H9 (cell line): ENCODE results near the gene PLCXD3. TPM values are rescaled to one million over a fixed set of nuclear protein-coding genes. Genes with fewer than 3 reads are reported as not detected.

Experiments
- DNase-seq: peaks from one replicate; pipeline ENCODE4 v3.0.0-alpha.2; 2017
- H2AFZ ChIP-seq: one replicate; pipeline ENCODE4 v1.6.1; 2013; ENCODE audit warnings: mild to moderate bottlenecking, low read length, control low read depth, moderate library complexity
- H2AK5ac ChIP-seq: 2 replicates; pipeline ENCODE4 v1.6.1; 2013; ENCODE audit warnings: low read length, control low read depth, mixed read lengths; ENCODE audit not compliant: insufficient read length
- H2BK120ac ChIP-seq: one replicate; pipeline ENCODE4 v1.6.1; 2013; ENCODE audit warnings: low read depth, mild to moderate bottlenecking, low read length, control low read depth, inconsistent platforms; ENCODE audit not compliant: poor library complexity, severe bottlenecking
- H2BK12ac ChIP-seq: 2 replicates; pipeline ENCODE4 v1.6.1; 2013; ENCODE audit warnings: low read length, control low read depth, mixed read lengths, low read depth; ENCODE audit not compliant: insufficient read length
- H2BK15ac ChIP-seq: 2 replicates; pipeline ENCODE4 v1.6.1; 2013; ENCODE audit warnings: low read depth, low read length, control low read depth
- H2BK20ac ChIP-seq: one replicate; pipeline ENCODE4 v1.6.1; 2013; ENCODE audit warnings: low read depth, mild to moderate bottlenecking, low read length, control low read depth, inconsistent platforms; ENCODE audit not compliant: poor library complexity, severe bottlenecking
- H2BK5ac ChIP-seq: 2 replicates; pipeline ENCODE4 v1.6.1; 2013; ENCODE audit warnings: low read length, control low read depth, mixed read lengths; ENCODE audit not compliant: insufficient read length
- H3K14ac ChIP-seq: 2 replicates; pipeline ENCODE4 v1.6.1; 2013; ENCODE audit warnings: low read length, control low read depth; ENCODE audit not compliant: insufficient read depth
- H3K18ac ChIP-seq: 2 replicates; pipeline ENCODE4 v1.6.1; 2013; ENCODE audit warnings: low read depth, mild to moderate bottlenecking, mixed read lengths, low read length, control low read depth; ENCODE audit not compliant: insufficient read length
- H3K23ac ChIP-seq: 2 replicates; pipeline ENCODE4 v1.6.1; 2013; ENCODE audit warnings: low read length, control low read depth, mixed read lengths, low read depth; ENCODE audit not compliant: insufficient read length
- H3K23me2 ChIP-seq: 2 replicates; pipeline ENCODE4 v1.6.1; 2013; ENCODE audit warnings: low read depth, mild to moderate bottlenecking, mixed read lengths, low read length, control low read depth; ENCODE audit not compliant: insufficient read length, poor library complexity, severe bottlenecking
- H3K27ac ChIP-seq: 2 replicates; pipeline ENCODE4 v1.5.1; 2013; ENCODE audit warnings: low read length, control low read depth, mixed read lengths, low read depth; ENCODE audit not compliant: insufficient read length
- H3K27me3 ChIP-seq: 2 replicates; pipeline ENCODE4 v1.6.1; 2013; ENCODE audit warnings: low read length, control low read depth, inconsistent platforms; ENCODE audit not compliant: insufficient read depth
- H3K4ac ChIP-seq: 2 replicates; pipeline ENCODE4 v1.6.1; 2013; ENCODE audit warnings: low read depth, mild to moderate bottlenecking, control low read depth, inconsistent platforms, low read length, moderate library complexity
- H3K4me1 ChIP-seq: 2 replicates; pipeline ENCODE4 v1.6.1; 2013; ENCODE audit warnings: low read length, control low read depth, inconsistent platforms; ENCODE audit not compliant: insufficient read depth
- H3K4me2 ChIP-seq: 2 replicates; pipeline ENCODE4 v1.6.1; 2013; ENCODE audit warnings: low read length, control low read depth, mixed read lengths; ENCODE audit not compliant: insufficient read length, insufficient read depth
- H3K56ac ChIP-seq: 2 replicates; pipeline ENCODE4 v1.6.1; 2013; ENCODE audit warnings: low read depth, mild to moderate bottlenecking, mixed read lengths, low read length, control low read depth; ENCODE audit not compliant: insufficient read length
- H3K79me1 ChIP-seq: 2 replicates; pipeline ENCODE4 v1.6.1; 2013; ENCODE audit warnings: low read depth, mild to moderate bottlenecking, moderate library complexity, low read length, control low read depth, inconsistent platforms; ENCODE audit not compliant: insufficient read depth, poor library complexity, severe bottlenecking
- H3K79me2 ChIP-seq: 2 replicates; pipeline ENCODE4 v1.6.1; 2013; ENCODE audit warnings: low read length, control low read depth, inconsistent platforms; ENCODE audit not compliant: insufficient read depth
- H3K9ac ChIP-seq: 2 replicates; pipeline ENCODE4 v1.6.1; 2013; ENCODE audit warnings: low read length, control low read depth, mixed read lengths; ENCODE audit not compliant: insufficient read length; ENCODE audit errors: extremely low read depth
- H3K9me3 ChIP-seq: one replicate; pipeline ENCODE4 v1.6.1; 2013; ENCODE audit warnings: low read depth, low read length, inconsistent platforms; ENCODE audit not compliant: control insufficient read depth
- H3T11ph ChIP-seq: one replicate; pipeline ENCODE4 v1.6.1; 2013; ENCODE audit warnings: mild to moderate bottlenecking, low read length, control low read depth, inconsistent platforms
- H4K20me1 ChIP-seq: one replicate; pipeline ENCODE4 v1.6.1; 2013; ENCODE audit not compliant: control insufficient read depth, insufficient read length, insufficient read depth
- H4K5ac ChIP-seq: 2 replicates; pipeline ENCODE4 v1.6.1; 2013; ENCODE audit warnings: low read depth, mild to moderate bottlenecking, mixed read lengths, low read length, control low read depth; ENCODE audit not compliant: insufficient read length
- H4K8ac ChIP-seq: replicated peaks from 2 replicates; pipeline ENCODE4 v1.6.1; 2013; ENCODE audit warnings: low read length, control low read depth, mixed read lengths, low read depth; ENCODE audit not compliant: insufficient read length
- H4K91ac ChIP-seq: 2 replicates; pipeline ENCODE4 v1.6.1; 2013; ENCODE audit warnings: low read depth, mild to moderate bottlenecking, moderate library complexity, mixed read lengths, low read length, control low read depth; ENCODE audit not compliant: insufficient read length
- H3K27ac Mint-ChIP-seq, 3 experiments: 2 replicates in 2 of 3; 3 replicates in 1 of 3; pipeline ENCODE4 v1.8.0; 2020 to 2021; ENCODE audit warnings: mixed read lengths in 3 of 3, mild to moderate bottlenecking in 1 of 3, moderate library complexity in 1 of 3
- H3K27me3 Mint-ChIP-seq: 2 replicates; pipeline ENCODE4 v1.8.0; 2021; ENCODE audit warnings: low read depth, mild to moderate bottlenecking, moderate library complexity, mixed read lengths
- H3K36me3 Mint-ChIP-seq, 3 experiments: 2 replicates in 2 of 3; 3 replicates in 1 of 3; pipeline ENCODE4 v1.8.0; 2020 to 2021; ENCODE audit warnings: low read depth in 3 of 3, mixed read lengths in 3 of 3; ENCODE audit not compliant: insufficient read depth in 1 of 3
- H3K4me1 Mint-ChIP-seq, 2 experiments: 2 replicates each; pipeline ENCODE4 v1.8.0; 2020; ENCODE audit warnings: mixed read lengths in 2 of 2
- H3K4me3 Mint-ChIP-seq, 2 experiments: 2 replicates in 1 of 2; 3 replicates in 1 of 2; pipeline ENCODE4 v1.8.0; 2020 to 2021; ENCODE audit warnings: mild to moderate bottlenecking in 2 of 2, mixed read lengths in 2 of 2, moderate library complexity in 1 of 2
- H3K9me3 Mint-ChIP-seq, 2 experiments: 2 replicates in 1 of 2; 3 replicates in 1 of 2; pipeline ENCODE4 v1.8.0; 2020; ENCODE audit warnings: mild to moderate bottlenecking in 2 of 2, mixed read lengths in 2 of 2, moderate library complexity in 1 of 2
- WGBS: extraction: QIAGEN DNeasy Blood & Tissue Kit; methylation state at CpG from one replicate; pipeline ENCODE4 v1.1.7; 2013; ENCODE audit warnings: missing lambda C conversion rate, low lambda C conversion rate, mixed read lengths; ENCODE audit not compliant: insufficient read length; ENCODE audit errors: extremely low coverage; 5-methylcytosine and 5-hydroxymethylcytosine counted together
- total RNA-seq: library from RNA; stranded (reverse); gene quantifications from 2 replicates; pipeline ENCODE4 v1.2.1, GENCODE V29; 2021
- TF ChIP-seq, protein P1 (sequence below): fragments of 200-600 bp; sonication (generic); conservative IDR thresholded peaks from 3 replicates; pipeline ENCODE4 v1.8.0; 2021; ENCODE audit warnings: antibody characterized with exemption, mild to moderate bottlenecking

Gene PLCXD3
- total RNA-seq, 1 experiment from 2014 or later = not detected

DNA sequence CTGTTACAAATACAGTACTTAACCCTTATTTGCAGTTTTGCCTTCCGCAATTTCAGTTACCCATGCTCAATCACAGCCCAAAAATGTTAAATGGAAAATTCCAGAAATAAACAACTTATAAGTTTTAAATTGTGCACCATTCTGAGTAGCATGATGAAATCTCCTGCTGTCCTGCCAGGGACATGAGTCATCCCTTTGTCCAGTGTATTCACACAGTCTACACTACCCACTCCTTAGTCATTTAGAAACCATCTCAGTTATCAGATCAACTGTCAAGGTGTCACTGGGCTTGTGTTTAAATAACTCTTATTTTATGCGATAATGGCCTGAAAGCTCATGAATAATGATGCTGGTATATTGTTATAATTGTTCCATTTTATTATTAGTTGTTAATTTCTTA is 95.8 kb downstream of the PLCXD3 start:
- no peak overlapping the region for H3K4ac ChIP-seq
- Mint-ChIP-seq H3K36me3 (no peaks in the 10 kb centered on the region), H3K27me3 (no peaks in the 10 kb centered on the region), H3K9me3 (no peaks in the 10 kb centered on the region), H3K4me1 (peaks cover 14% of the 10 kb centered on the region in 2 experiments), H3K4me3 (no peak overlapping the region), H3K27ac (no peak overlapping the region)
- no peak overlapping the region for H4K5ac ChIP-seq
- H3K9ac ChIP-seq = no peak overlapping the region
- no peak overlapping the region for H2BK120ac ChIP-seq
- no peaks in the 10 kb centered on the region for H3K9me3 ChIP-seq
- H3K79me1 ChIP-seq = no peaks in the 10 kb centered on the region
- H3T11ph ChIP-seq = no peak overlapping the region
- no peaks in the 10 kb centered on the region for H3K27me3 ChIP-seq
- no peak overlapping the region for H2BK15ac ChIP-seq
- no peak overlapping the region for H2BK12ac ChIP-seq
- no CpG with 5 or more reads among the region's 2 CpGs for WGBS
- no peaks in the 10 kb centered on the region for H4K20me1 ChIP-seq
- H3K4me1 ChIP-seq = no peaks in the 10 kb centered on the region; the same call in 1 of the 2 replicates
- no peak overlapping the region for H2BK5ac ChIP-seq
- no peak overlapping the region for H2AK5ac ChIP-seq
- H3K18ac ChIP-seq = no peak overlapping the region
- no peak overlapping the region for H3K14ac ChIP-seq
- H4K8ac ChIP-seq = no peak overlapping the region
- TF ChIP-seq, protein P1, sequence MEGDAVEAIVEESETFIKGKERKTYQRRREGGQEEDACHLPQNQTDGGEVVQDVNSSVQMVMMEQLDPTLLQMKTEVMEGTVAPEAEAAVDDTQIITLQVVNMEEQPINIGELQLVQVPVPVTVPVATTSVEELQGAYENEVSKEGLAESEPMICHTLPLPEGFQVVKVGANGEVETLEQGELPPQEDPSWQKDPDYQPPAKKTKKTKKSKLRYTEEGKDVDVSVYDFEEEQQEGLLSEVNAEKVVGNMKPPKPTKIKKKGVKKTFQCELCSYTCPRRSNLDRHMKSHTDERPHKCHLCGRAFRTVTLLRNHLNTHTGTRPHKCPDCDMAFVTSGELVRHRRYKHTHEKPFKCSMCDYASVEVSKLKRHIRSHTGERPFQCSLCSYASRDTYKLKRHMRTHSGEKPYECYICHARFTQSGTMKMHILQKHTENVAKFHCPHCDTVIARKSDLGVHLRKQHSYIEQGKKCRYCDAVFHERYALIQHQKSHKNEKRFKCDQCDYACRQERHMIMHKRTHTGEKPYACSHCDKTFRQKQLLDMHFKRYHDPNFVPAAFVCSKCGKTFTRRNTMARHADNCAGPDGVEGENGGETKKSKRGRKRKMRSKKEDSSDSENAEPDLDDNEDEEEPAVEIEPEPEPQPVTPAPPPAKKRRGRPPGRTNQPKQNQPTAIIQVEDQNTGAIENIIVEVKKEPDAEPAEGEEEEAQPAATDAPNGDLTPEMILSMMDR = no peak
- H3K23me2 ChIP-seq = no peaks in the 10 kb centered on the region
- no peak overlapping the region for H4K91ac ChIP-seq
- H3K27ac ChIP-seq = no peak overlapping the region
- H3K79me2 ChIP-seq = no peaks in the 10 kb centered on the region
- no peak overlapping the region for H3K56ac ChIP-seq
- H2AFZ ChIP-seq = no peak overlapping the region
- H2BK20ac ChIP-seq = no peak overlapping the region
- no peak for DNase-seq
- no peak overlapping the region for H3K23ac ChIP-seq
- H3K4me2 ChIP-seq = no peak overlapping the region
